Endometrial microvascular endothelial cells (primary cell): ENCODE data around the gene MYRF. TPM values are rescaled to one million over a fixed set of nuclear protein-coding genes. Genes with fewer than 3 reads are reported as not detected.

Experiments
- in situ Hi-C: cut with HindIII; loops from 2 replicates; pipeline ENCODE4 v1.10.0; 2017; ENCODE audit warnings: low sequenced_read_pairs, low pct_unique_long_range_greater_than_20kb; ENCODE audit errors: inconsistent ontology term
- total RNA-seq: library from RNA; depleted of rRNA; stranded (reverse); fragments of >200 nt; gene quantifications from one replicate; pipeline ENCODE4 v1.2.3, GENCODE V29; 2015; ENCODE audit errors: inconsistent ontology term

Gene MYRF
- total RNA-seq, 1 donor from 2014 or later = 13.7 TPM

GRCh38 chr11:61828379-61828628, 75.9 kb downstream of the MYRF start:
- in situ Hi-C loops = no loop called here

DNA sequence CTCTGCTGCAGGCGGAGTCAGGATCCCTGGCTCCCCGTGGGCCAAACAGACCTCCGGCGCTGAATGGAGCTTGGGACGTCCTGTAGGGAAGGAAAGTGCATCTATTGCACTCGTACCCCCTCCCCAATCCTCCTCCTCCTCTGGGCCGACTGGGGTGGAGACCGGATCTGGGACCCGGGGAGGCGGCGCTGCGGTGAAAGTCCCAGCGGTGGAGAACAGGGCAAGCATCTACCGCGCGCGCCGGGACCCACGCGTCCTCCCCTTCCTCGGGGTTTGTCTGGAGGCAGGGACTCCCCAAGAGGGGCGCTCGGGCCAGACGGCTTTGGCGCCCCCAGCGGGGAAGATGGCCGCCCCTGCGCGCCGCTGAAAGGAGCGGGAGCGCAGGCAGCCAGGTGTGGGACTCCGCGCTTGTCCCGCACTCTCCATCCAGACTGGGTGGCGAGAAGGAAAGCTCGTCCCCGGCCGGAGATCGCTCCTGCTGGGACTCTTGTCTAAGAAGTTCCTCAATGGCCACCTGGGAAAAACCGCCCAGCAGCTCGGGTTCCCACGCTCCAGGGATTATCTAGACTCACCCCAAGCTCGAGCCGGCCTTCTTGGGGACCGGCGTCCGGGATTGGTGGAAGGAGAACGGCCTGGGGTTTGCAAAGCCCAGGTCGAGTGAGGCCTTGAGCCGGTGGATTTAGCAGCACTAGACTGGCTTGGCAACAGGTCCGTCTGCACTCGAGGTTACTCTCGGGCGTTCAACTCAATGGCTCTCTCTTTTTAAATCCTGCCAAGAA, 76.4 kb downstream of the MYRF start:
- in situ Hi-C loops = no loop called here

DNA sequence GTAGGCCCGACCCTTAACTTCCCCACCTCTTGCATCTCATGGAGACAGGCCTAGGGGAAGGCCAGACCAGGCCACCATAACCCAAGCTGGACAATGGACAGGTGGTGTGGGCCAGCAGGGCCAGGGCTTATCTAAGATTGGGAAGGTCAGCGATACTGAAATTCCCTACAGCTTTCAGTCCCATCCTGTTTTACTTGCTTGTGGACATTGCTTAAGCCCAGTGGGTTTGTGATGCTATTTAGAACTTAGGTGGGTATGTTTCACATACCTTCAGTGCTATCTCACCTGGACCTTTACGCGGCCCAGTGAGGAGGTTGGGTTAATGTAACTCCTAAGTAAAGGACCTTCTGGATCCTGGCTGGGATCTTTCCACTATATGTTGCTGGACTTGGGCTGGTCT, 77.4 kb downstream of the MYRF start:
- in situ Hi-C loops = no loop called here

DNA sequence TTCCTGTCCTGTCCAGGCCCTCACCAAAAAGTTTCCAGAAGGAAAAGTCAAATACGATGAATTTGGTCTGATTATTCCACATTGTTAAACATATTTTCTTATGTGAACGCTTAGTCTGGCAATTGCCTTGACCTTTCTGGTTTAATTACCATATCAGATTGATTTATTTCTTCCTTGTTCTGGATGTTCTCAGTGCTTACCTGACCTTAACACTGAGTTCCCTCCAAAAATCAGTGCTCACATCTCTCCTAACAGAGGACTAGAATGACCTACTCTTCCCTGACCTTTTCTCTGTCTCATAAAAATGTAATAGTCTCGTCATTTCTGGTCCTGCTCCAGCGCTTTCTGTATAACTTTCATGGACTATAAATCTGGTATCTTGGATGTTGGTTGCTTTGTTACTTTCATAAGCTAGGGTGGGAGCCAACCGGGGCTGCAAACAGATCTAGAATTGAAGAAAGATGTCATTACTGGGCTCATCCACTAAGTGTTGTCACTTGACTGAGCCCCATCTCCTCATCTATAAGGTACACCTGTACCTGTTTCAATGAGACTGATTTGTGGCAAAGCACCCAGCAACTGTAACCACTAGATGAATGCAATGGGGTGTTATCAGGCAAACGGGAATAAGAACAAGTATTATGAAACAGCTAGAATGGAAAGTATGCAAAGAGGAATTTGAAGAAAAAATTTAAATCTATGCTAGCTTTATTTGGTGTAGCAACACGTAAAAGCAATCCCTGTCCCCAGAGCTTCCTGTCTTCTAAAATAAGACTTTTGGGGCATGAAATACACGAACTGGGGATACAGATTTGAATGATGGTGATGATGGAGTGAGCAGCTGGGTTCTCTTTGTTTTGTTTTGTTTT, 78.0 kb downstream of the MYRF start:
- in situ Hi-C loops = no loop called here

- in situ Hi-C loops = no loop called here
Observed at GRCh38 chr11:61832207-61832606, 79.8 kb downstream of the MYRF start.

- in situ Hi-C loops = no loop called here
Observed at GRCh38 chr11:61832754-61833153, 80.3 kb downstream of the MYRF start.

- in situ Hi-C loops = no loop called here
Observed at GRCh38 chr11:61833471-61833870, 81.0 kb downstream of the MYRF start.

- in situ Hi-C loops = no loop called here
Observed at GRCh38 chr11:61833926-61834277, 81.5 kb downstream of the MYRF start.

GRCh38 chr11:61834278-61835048, 82.0 kb downstream of the MYRF start:
- in situ Hi-C loops = no loop called here

- in situ Hi-C loops = no loop called here
Observed at GRCh38 chr11:61836193-61836592, 83.8 kb downstream of the MYRF start.

GRCh38 chr11:61837411-61838005, 85.1 kb downstream of the MYRF start:
- in situ Hi-C loops = no loop called here

Other genes starting within 250 kb of the MYRF start
- gene LRRC10B, start 243.9 kb upstream of the MYRF start, total RNA-seq = not detected
- gene SYT7, start 171.6 kb upstream of the MYRF start, total RNA-seq = not detected
- 2.5 TPM for gene DAGLA, start 72.2 kb upstream of the MYRF start, total RNA-seq
- gene TMEM258, start 40.0 kb downstream of the MYRF start, total RNA-seq = 59.3 TPM
- gene FEN1, start 40.3 kb downstream of the MYRF start, total RNA-seq = 69.3 TPM
- gene FADS1, start 64.4 kb downstream of the MYRF start, total RNA-seq = 40.0 TPM
- 121 TPM for gene FADS2, start 75.7 kb downstream of the MYRF start, total RNA-seq
- gene FADS3, start 138.9 kb downstream of the MYRF start, total RNA-seq = 307 TPM
- 2.5 TPM for gene RAB3IL1, start 164.9 kb downstream of the MYRF start, total RNA-seq
- under 0.01 TPM for gene BEST1, start 197.7 kb downstream of the MYRF start, total RNA-seq
- 774 TPM for gene FTH1, start 215.0 kb downstream of the MYRF start, total RNA-seq